Measurements from ENCODE around the gene POLR1G.

POLR1G gene

DNA sequence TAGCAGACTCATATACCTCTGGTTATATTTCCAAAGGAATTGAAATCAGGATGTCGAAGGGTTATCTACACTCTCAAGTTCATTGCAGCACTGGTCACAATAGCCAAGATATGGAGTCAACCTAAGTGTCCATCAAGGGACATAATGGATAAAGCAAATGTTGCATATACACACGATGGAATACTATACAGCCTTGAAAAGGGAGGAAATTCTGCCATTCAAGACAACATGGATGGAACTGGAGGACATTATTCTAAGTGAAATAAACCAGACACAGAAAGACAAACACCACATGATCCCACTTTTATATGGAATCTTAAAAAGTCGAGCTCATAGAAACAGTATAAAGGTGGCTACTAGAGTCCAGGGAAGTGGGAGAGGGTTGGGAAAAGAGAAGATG is 30.9 kb downstream of the POLR1G start:
- Histone ChIP-seq H3K4me3 (ENCODE audit: insufficient read length, low read depth) (no peak overlapping the region), H3K9me3 (ENCODE audit: insufficient read depth, low read length) (no peaks in the 10 kb centered on the region), H3K27me3 (ENCODE audit: insufficient read depth, insufficient read length) (no peaks in the 10 kb centered on the region), H3K9ac (ENCODE audit: insufficient read length, low read depth) (no peak overlapping the region), H3K36me3 (ENCODE audit: insufficient read depth, insufficient read length, low read length) (no peaks in the 10 kb centered on the region), H3K4me1 (ENCODE audit: insufficient read depth, insufficient read length) (peaks cover 4% of the 10 kb centered on the region)
- DNase-seq (ENCODE audit: low read depth, low spot score) = no peak
- TF ChIP-seq ZNF274 (IDR thresholded peaks at IDR 0.05; ENCODE audit: low read depth, low read length) = no peak
- no peak for TF ChIP-seq SUZ12 (IDR thresholded peaks at IDR 0.05; ENCODE audit: extremely low read depth, insufficient read depth, insufficient read length)
- no peak for TF ChIP-seq YY1 (IDR thresholded peaks at IDR 0.05; ENCODE audit: insufficient read depth, insufficient read length)

DNA sequence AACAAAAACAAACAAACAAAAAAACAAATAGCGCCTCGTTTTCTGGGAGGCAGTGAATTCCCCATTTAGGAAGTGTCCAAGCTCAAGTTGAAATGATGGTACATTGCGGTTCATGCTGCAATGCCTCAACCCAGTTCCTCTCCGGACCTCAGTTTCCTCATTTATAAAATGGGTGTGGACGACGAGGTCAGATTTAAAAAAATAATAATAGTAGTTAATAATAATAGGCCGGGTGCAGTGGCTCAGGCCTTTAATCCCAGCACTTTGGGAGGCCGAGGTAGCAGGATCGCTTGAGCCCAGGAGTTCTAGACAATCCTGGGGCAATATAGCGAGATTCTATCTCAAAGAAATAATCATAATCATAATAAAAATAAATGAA is 32.7 kb downstream of the POLR1G start:
- Histone ChIP-seq H3K27me3 (ENCODE audit: insufficient read depth, insufficient read length) (no peaks in the 10 kb centered on the region), H3K9ac (ENCODE audit: insufficient read length, low read depth) (peak overlapping the region; percentile 77), H3K4me3 (ENCODE audit: insufficient read length, low read depth) (no peak overlapping the region), H3K9me3 (ENCODE audit: insufficient read depth, low read length) (no peaks in the 10 kb centered on the region), H3K4me1 (ENCODE audit: insufficient read depth, insufficient read length) (peaks cover 11% of the 10 kb centered on the region), H3K36me3 (ENCODE audit: insufficient read depth, insufficient read length, low read length) (no peaks in the 10 kb centered on the region)
- DNase-seq (ENCODE audit: low read depth, low spot score) = no peak
- TF ChIP-seq SUZ12 (IDR thresholded peaks at IDR 0.05; ENCODE audit: extremely low read depth, insufficient read depth, insufficient read length) (no peak), ZNF274 (IDR thresholded peaks at IDR 0.05; ENCODE audit: low read depth, low read length) (no peak), YY1 (IDR thresholded peaks at IDR 0.05; ENCODE audit: insufficient read depth, insufficient read length) (no peak)

DNA sequence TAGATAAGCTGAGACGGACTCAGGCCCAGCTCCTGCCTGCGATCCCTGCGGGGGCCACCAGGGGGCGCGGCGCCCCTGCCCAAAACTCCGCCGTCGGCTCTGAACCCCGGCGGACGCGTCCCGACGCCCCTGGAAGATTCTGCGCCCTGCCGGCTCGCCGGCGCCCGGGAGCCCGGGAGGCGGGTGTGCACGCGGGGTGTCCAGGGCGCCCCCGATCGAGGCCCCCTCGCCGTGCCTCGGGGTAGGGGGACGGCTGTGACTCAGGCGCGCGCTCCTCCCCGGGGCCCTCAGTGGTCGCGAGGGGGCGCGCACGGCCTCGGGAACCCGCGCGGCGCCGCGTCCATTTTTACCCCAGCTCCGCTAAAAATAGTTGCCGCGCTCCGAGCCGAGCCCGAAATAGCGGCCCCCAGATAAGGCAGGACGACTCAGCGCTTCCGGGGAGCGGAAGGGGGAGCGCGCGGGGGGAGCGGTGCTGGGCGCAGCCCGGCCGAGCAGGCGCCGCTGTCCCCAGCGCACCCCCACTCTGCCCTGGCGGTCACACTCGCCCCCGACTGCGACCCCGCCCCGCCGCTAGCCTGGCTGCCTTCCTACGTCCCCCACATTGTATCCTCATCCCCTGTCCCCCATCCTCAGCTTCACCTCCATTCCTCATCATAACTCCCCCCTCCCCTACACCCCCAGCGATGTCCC is 33.3 kb downstream of the POLR1G start:
- Histone ChIP-seq H3K9me3 (ENCODE audit: insufficient read depth, low read length) (no peaks in the 10 kb centered on the region), H3K4me1 (ENCODE audit: insufficient read depth, insufficient read length) (peaks cover 11% of the 10 kb centered on the region), H3K27me3 (ENCODE audit: insufficient read depth, insufficient read length) (no peaks in the 10 kb centered on the region), H3K9ac (ENCODE audit: insufficient read length, low read depth) (peak overlapping the region; percentile 77), H3K36me3 (ENCODE audit: insufficient read depth, insufficient read length, low read length) (no peaks in the 10 kb centered on the region), H3K4me3 (ENCODE audit: insufficient read length, low read depth) (peak overlapping the region; percentile 47)
- TF ChIP-seq SUZ12 (IDR thresholded peaks at IDR 0.05; ENCODE audit: extremely low read depth, insufficient read depth, insufficient read length) (no peak), YY1 (IDR thresholded peaks at IDR 0.05; ENCODE audit: insufficient read depth, insufficient read length) (peak; percentile 21), ZNF274 (IDR thresholded peaks at IDR 0.05; ENCODE audit: low read depth, low read length) (no peak)
- no peak for DNase-seq (ENCODE audit: low read depth, low spot score)

DNA sequence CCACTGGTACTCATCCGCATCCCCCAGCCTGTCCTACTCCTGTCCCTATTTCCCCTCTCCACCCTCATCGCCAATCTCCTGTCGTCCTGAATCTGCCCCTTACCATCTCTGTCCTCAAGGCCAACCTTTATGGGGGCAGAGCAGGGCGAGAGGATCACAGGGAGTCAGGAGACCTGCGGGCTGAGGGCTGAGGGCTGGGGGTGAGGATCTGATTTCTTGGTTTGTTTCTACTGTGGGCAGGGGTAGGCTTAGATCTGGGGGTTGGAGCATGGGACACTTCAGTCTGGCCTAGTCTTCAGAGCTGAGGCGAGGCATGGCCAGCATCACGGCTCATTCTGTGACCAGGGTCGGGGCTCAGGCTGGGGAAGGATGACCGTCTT is 33.8 kb downstream of the POLR1G start:
- TF ChIP-seq SUZ12 (IDR thresholded peaks at IDR 0.05; ENCODE audit: extremely low read depth, insufficient read depth, insufficient read length) (no peak), YY1 (IDR thresholded peaks at IDR 0.05; ENCODE audit: insufficient read depth, insufficient read length) (no peak), ZNF274 (IDR thresholded peaks at IDR 0.05; ENCODE audit: low read depth, low read length) (no peak)
- Histone ChIP-seq H3K9ac (ENCODE audit: insufficient read length, low read depth) (peak overlapping the region; percentile 77), H3K4me1 (ENCODE audit: insufficient read depth, insufficient read length) (peaks cover 11% of the 10 kb centered on the region)

DNA sequence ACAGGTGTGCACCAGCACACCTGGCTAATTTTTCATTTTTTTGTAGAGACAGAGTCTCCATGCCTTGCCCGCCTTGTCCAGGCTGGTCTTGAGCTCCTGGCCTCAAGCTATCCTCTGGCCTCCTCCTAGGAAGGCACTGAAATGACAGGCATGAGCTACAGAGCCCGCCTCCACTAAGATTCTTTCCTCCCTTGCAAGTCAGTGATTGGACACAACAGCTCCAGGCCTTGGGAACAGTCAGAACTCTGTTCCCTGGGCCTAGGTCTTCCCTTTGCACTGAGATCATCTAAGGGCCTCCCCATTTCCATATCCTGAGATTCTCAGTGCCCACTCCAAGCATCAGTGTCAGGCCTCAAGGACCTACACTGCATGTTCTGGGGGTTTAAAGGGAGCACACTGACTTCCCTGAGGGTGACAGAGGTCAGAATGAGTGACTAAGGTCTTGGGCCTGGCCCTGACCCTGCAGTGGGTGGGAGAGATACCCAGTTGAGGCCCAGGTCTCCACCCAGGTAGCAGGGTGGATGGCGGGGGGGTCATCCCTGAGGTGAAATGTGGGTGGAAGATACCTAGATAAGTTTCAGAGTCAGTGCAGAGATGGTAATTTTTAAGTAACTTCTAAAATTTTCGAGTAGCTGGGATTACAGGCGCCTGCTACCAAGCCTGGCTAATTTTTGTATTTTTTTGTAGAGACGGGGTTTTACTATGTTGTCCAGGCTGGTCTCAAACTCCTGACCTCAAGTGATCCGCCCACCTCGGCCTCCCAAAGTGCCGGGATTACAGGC is 34.6 kb downstream of the POLR1G start:
- DNase-seq (ENCODE audit: low read depth, low spot score) = no peak
- Histone ChIP-seq H3K9ac (ENCODE audit: insufficient read length, low read depth) (peak overlapping the region; percentile 57), H3K9me3 (ENCODE audit: insufficient read depth, low read length) (no peaks in the 10 kb centered on the region), H3K36me3 (ENCODE audit: insufficient read depth, insufficient read length, low read length) (no peaks in the 10 kb centered on the region), H3K27me3 (ENCODE audit: insufficient read depth, insufficient read length) (no peaks in the 10 kb centered on the region), H3K4me3 (ENCODE audit: insufficient read length, low read depth) (no peak overlapping the region), H3K4me1 (ENCODE audit: insufficient read depth, insufficient read length) (peaks cover 11% of the 10 kb centered on the region)
- TF ChIP-seq ZNF274 (IDR thresholded peaks at IDR 0.05; ENCODE audit: low read depth, low read length) (no peak), SUZ12 (IDR thresholded peaks at IDR 0.05; ENCODE audit: extremely low read depth, insufficient read depth, insufficient read length) (no peak), YY1 (IDR thresholded peaks at IDR 0.05; ENCODE audit: insufficient read depth, insufficient read length) (no peak)

More for the DNA sequence above, 33.8 kb downstream of the POLR1G start:
- Histone ChIP-seq H3K4me3 (ENCODE audit: insufficient read length, low read depth) (peak overlapping the region; percentile 47), H3K27me3 (ENCODE audit: insufficient read depth, insufficient read length) (no peaks in the 10 kb centered on the region), H3K9me3 (ENCODE audit: insufficient read depth, low read length) (no peaks in the 10 kb centered on the region), H3K36me3 (ENCODE audit: insufficient read depth, insufficient read length, low read length) (no peaks in the 10 kb centered on the region)
- DNase-seq (ENCODE audit: low read depth, low spot score) = no peak

DNA sequence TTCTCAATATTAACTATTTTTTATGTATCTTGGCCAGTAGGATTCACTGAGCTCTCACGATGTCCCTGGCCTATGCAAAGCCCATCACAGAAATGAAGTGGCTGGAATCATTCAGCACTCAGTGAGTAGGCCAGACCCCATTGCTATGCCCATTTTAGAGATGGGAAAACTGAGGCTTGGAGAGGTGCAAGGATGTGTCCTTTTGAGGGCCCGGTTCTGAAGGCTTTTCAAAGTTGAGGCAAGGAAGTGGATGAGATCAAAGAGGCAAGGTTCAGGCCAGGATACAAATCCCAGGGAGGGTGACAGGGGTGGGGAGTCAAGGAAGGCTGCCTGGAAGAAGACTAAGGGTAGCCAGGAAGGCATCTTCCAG is 35.9 kb downstream of the POLR1G start:
- TF ChIP-seq ZNF274 (IDR thresholded peaks at IDR 0.05; ENCODE audit: low read depth, low read length) (no peak), SUZ12 (IDR thresholded peaks at IDR 0.05; ENCODE audit: extremely low read depth, insufficient read depth, insufficient read length) (no peak), YY1 (IDR thresholded peaks at IDR 0.05; ENCODE audit: insufficient read depth, insufficient read length) (no peak)
- H3K4me1 ChIP-seq (ENCODE audit: insufficient read depth, insufficient read length) = peaks cover 13% of the 10 kb centered on the region
- no peaks in the 10 kb centered on the region for H3K9me3 ChIP-seq (ENCODE audit: insufficient read depth, low read length)
- H3K4me3 ChIP-seq (ENCODE audit: insufficient read length, low read depth) = no peak overlapping the region
- no peaks in the 10 kb centered on the region for H3K27me3 ChIP-seq (ENCODE audit: insufficient read depth, insufficient read length)
- DNase-seq (ENCODE audit: low read depth, low spot score) = no peak
- no peaks in the 10 kb centered on the region for H3K36me3 ChIP-seq (ENCODE audit: insufficient read depth, insufficient read length, low read length)
- no peak overlapping the region for H3K9ac ChIP-seq (ENCODE audit: insufficient read length, low read depth)

DNA sequence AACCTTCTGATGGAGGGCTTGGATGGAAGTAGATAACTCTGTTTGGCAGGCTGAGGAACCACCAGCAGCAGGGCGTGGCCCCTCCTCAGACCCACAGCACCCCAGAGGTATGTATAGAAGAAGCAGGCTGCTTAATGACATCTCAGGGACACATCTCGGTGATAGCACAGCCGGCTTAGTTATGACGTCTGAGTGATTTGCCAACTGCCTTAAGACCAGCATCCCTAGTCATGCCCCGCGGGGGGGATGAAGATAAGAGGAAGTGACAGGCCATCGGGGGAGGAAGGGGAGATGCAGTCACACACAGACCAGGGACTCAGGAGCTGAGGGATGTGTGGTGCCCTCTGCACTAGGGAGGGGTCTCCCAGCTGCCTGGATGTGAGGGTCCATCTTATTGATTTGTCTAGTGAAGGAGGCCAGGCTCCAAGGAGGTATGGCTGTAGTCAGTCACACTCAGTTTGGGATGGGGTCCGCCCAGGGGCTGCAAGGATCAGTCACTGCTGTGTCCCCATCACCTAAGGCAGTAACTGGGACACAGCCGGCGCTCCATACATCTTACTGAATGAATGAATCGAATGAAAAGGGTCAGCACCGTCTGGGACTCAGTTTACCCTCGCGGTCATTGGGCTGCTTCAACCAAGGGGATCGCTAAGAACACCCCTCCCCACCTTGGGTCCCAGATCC is 36.5 kb downstream of the POLR1G start:
- no peak for TF ChIP-seq SUZ12 (IDR thresholded peaks at IDR 0.05; ENCODE audit: extremely low read depth, insufficient read depth, insufficient read length)
- TF ChIP-seq ZNF274 (IDR thresholded peaks at IDR 0.05; ENCODE audit: low read depth, low read length) = no peak
- TF ChIP-seq YY1 (IDR thresholded peaks at IDR 0.05; ENCODE audit: insufficient read depth, insufficient read length) = no peak
- Histone ChIP-seq H3K27me3 (ENCODE audit: insufficient read depth, insufficient read length) (no peaks in the 10 kb centered on the region), H3K4me3 (ENCODE audit: insufficient read length, low read depth) (peak overlapping the region; percentile 23), H3K4me1 (ENCODE audit: insufficient read depth, insufficient read length) (peaks cover 13% of the 10 kb centered on the region), H3K36me3 (ENCODE audit: insufficient read depth, insufficient read length, low read length) (no peaks in the 10 kb centered on the region), H3K9ac (ENCODE audit: insufficient read length, low read depth) (peak overlapping the region; percentile 66), H3K9me3 (ENCODE audit: insufficient read depth, low read length) (no peaks in the 10 kb centered on the region)
- DNase-seq (ENCODE audit: low read depth, low spot score) = no peak

Measured in NT2/D1 (cell line).